Measurements from ENCODE around the gene ZIC5.

The ZIC5 gene

DNA sequence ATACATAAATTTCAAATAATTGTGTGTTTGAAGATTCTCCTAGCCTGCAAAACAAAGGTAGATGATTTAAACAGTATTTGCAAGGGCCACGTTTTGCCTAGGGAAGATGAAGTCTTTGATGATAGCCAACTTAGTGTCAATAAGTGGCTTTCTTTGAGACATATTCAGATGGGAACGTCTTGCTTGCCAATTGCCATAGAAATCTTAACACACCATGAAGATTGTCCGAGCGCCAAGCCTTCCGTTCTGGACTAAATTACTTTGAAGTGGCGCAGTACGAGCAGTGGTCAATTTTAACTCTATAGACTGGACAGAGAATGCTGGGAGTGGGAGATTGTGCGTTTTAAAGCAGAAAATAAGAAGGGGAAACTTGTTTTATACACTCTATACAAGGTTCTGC lies 9.9 kb downstream of the ZIC5 start:
- Histone ChIP-seq H3K4me3 (no peak overlapping the region), H3K36me3 (ENCODE audit: insufficient read depth, low read length) (peaks cover 25% of the 10 kb centered on the region), H3K9me3 (ENCODE audit: low read depth, low read length) (no peaks in the 10 kb centered on the region), H3K27ac (peak overlapping the region; percentile 46; the same call in 1 of the 2 replicates), H3K9ac (ENCODE audit: insufficient read length) (no peak overlapping the region)
- DNase-seq (ENCODE audit: low read depth, low spot score), result no peak
- TF ChIP-seq POLR2AphosphoS5 (IDR thresholded peaks at IDR 0.05; ENCODE audit: borderline replicate concordance, low read depth, low read length), result 0 out of 2 replicates have a peak, but pooled peaks have one; percentile 18
- TF ChIP-seq EZH2 (IDR thresholded peaks at IDR 0.05), result no peak

DNA sequence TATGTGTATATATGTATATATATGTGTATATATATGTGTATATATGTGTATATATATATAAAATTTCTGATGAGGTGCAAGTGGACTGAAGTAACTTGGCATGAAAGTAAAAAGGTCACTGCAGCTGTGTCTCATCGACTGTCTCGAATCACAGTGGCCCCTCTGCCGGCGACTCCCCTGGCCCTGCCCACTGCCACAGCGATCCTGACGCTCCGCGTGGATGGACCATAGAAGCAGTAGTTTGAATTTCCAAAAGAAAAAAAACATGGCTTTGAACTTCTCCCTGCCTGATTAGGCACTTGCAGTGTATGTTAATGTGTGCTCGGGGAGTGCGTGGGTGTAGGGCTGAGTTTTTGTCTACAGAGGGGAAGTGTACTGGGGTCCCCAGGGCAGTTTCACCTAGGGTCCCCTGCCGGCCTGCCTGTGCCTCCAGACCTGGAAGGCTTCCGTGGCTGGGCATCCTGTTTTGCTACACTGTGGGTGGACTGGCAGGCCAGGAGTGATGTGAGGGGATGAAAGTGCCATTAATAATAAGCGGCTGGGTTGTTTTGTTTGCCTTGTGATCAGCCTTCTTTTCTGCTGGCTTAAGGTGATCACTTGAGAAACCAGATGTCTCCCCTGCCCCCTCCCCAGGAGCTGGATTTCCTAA lies 10.8 kb downstream of the ZIC5 start:
- DNase-seq (ENCODE audit: low read depth, low spot score), result no peak
- no peak overlapping the region for H3K27ac ChIP-seq
- H3K9me3 ChIP-seq (ENCODE audit: low read depth, low read length), result no peaks in the 10 kb centered on the region
- H3K36me3 ChIP-seq (ENCODE audit: insufficient read depth, low read length), result peaks cover 17% of the 10 kb centered on the region
- no peak overlapping the region for H3K4me3 ChIP-seq
- TF ChIP-seq EZH2 (IDR thresholded peaks at IDR 0.05) (no peak), POLR2AphosphoS5 (IDR thresholded peaks at IDR 0.05; ENCODE audit: borderline replicate concordance, low read depth, low read length) (no peak), FOXP2 (optimal IDR thresholded peaks at IDR 0.05; ENCODE audit: control extremely low read depth, extremely low read length, insufficient read depth) (no peak)
- no peak overlapping the region for H3K9ac ChIP-seq (ENCODE audit: insufficient read length)

DNA sequence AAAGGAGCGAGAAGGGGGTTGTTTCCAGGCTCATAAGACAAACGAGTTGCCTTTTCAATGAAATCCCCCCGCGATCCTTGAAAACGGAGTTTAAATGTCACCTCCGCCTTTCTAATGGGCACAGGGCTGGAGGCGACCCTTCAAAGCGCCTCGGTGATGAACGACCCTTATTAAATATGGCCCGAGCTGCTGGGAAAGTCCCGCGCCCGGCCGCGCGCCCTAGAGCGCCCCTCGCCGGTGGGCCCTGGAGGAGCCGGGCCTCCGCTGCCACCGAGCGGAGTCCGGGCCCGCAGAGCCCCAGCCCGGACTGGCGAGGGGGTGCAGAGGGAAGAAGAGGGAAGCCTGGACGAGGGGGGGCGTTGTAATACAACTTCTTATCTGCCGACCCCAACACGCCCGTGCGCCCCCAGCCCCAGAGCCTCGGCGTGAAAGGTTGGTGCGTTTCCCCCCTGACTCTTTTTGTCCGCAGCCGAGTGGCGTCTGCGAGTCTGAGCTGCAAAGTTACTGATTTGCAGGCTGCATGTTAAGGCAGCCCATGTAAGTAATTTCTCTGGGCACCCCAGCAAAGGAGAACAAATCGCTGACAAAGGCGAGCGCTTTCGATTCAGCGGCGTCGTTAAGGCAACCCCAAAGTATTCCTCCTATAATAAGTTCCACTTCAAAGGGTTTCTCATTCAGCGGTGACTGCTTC lies 11.9 kb downstream of the ZIC5 start:
- Histone ChIP-seq H3K9me3 (ENCODE audit: low read depth, low read length) (no peaks in the 10 kb centered on the region), H3K9ac (ENCODE audit: insufficient read length) (no peak overlapping the region), H3K36me3 (ENCODE audit: insufficient read depth, low read length) (peaks cover 11% of the 10 kb centered on the region), H3K27ac (no peak overlapping the region), H3K4me3 (no peak overlapping the region)
- TF ChIP-seq FOXP2 (optimal IDR thresholded peaks at IDR 0.05; ENCODE audit: control extremely low read depth, extremely low read length, insufficient read depth) (no peak), POLR2AphosphoS5 (IDR thresholded peaks at IDR 0.05; ENCODE audit: borderline replicate concordance, low read depth, low read length) (no peak), EZH2 (IDR thresholded peaks at IDR 0.05) (no peak)
- no peak for DNase-seq (ENCODE audit: low read depth, low spot score)

DNA sequence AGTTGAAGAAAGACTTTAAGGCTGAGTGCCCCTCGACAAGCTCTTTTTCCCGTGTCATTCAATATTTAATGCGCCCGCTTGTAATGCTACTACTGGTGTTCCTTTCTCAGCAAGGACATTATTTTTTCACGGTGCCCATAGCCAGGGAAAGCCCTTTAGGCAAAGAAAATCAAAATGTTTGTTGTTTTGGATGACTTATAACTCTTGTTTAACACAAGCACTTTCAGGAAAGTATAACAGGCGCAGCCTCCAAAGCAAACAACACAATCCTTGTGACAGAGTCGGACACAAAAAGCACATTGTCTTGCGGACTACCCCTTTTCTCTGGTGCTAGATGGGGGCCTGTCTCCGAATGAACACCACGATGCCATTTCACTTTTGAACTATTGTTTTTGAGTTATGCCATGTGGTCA lies 12.4 kb downstream of the ZIC5 start:
- Histone ChIP-seq H3K36me3 (ENCODE audit: insufficient read depth, low read length) (peaks cover 6% of the 10 kb centered on the region), H3K27ac (no peak overlapping the region), H3K4me3 (no peak overlapping the region), H3K9ac (ENCODE audit: insufficient read length) (no peak overlapping the region), H3K9me3 (ENCODE audit: low read depth, low read length) (no peaks in the 10 kb centered on the region)
- TF ChIP-seq POLR2AphosphoS5 (IDR thresholded peaks at IDR 0.05; ENCODE audit: borderline replicate concordance, low read depth, low read length) (no peak), EZH2 (IDR thresholded peaks at IDR 0.05) (no peak), FOXP2 (optimal IDR thresholded peaks at IDR 0.05; ENCODE audit: control extremely low read depth, extremely low read length, insufficient read depth) (no peak)
- no peak for DNase-seq (ENCODE audit: low read depth, low spot score)

DNA sequence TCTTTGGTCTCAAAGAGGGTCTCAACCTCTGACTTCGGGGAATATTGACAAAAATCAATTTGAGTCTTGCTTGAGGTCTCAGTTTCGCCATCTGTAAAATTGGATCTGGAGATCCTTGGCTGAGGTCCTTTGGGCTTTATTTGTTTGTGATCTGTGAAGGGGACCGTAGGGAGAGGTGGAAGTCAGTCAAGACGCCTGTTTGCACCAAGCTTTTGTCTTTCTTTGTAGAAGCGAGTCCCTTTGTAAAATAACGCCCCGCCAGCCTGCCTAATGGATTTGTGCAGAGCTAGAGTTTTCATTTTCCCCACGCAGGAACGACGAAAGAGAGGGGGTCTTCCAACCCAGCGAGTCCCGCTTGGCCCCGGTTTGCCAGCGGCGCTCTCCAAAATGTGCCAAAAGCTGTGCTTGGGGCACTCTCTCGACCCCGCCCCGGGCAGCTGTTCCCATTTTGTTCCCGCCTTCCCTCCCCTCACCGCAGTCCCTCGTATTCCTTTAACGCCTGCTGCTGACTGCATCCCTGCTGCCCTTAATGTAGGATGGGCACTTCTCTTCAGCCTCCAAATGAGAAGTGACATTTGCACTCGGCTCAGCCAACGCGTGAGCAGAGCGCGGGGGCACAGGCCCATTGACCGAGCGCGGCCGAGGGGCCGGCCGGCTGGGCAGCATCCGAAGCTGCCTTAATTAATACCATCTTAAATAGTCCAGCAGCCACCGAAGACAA lies 13.0 kb downstream of the ZIC5 start:
- Histone ChIP-seq H3K9ac (ENCODE audit: insufficient read length) (no peak overlapping the region), H3K27ac (no peak overlapping the region), H3K9me3 (ENCODE audit: low read depth, low read length) (no peaks in the 10 kb centered on the region), H3K4me3 (no peak overlapping the region), H3K36me3 (ENCODE audit: insufficient read depth, low read length) (peaks cover under 1% of the 10 kb centered on the region; the same call in 1 of the 2 replicates)
- TF ChIP-seq POLR2AphosphoS5 (IDR thresholded peaks at IDR 0.05; ENCODE audit: borderline replicate concordance, low read depth, low read length) (no peak), FOXP2 (optimal IDR thresholded peaks at IDR 0.05; ENCODE audit: control extremely low read depth, extremely low read length, insufficient read depth) (no peak), EZH2 (IDR thresholded peaks at IDR 0.05) (no peak)
- DNase-seq (ENCODE audit: low read depth, low spot score), result no peak

DNA sequence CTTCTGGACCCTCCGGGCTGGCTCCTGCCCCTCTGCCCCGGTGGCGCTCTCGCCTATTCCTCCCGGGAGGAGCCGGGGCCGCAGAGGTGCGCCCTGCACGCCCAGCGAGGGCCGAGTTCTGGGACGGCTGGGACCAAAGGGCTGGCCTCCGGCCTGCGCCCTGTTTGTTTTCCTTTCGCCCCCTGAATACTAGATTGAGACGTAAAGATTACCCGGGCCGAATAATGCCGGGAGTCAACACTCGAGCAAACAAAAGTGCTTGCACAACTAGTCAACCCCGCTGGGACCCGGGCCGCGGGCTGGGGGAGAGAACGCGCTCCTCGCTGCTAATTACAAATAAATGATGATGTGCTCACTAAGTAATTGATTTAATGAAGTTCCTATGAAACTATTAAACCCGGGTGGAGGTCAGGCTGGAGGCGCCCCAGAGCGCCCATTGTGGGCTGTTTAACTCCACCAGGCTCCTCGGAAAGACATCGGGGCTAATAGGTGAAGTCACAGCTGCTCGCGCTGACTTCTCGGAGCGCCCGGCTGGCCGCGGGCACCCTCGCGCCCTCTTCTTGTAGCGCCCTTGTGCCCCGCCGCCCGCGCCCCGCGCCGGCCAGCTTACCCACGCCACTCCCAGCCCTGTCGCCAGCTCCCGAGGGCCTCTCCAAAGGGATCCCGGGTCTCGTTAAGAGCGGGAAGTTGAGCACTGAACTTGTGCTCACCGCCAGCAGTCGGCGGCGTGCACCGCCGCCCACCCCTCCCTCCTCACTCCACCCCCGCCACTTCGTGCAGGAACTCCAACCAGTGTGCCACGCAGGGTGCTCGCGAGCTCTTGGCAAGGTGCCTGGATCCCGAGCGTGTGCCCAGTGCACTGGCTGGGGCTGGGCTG lies 14.9 kb downstream of the ZIC5 start:
- Histone ChIP-seq H3K27ac (peak overlapping the region; percentile 30; the same call in 1 of the 2 replicates), H3K4me3 (peak overlapping the region; percentile 82), H3K9me3 (ENCODE audit: low read depth, low read length) (no peaks in the 10 kb centered on the region), H3K9ac (ENCODE audit: insufficient read length) (peak overlapping the region; percentile 84), H3K36me3 (ENCODE audit: insufficient read depth, low read length) (no peaks in the 10 kb centered on the region)
- no peak; the same call in 1 of the 2 replicates for TF ChIP-seq POLR2AphosphoS5 (IDR thresholded peaks at IDR 0.05; ENCODE audit: borderline replicate concordance, low read depth, low read length)
- TF ChIP-seq FOXP2 (optimal IDR thresholded peaks at IDR 0.05; ENCODE audit: control extremely low read depth, extremely low read length, insufficient read depth), result peak; percentile 31
- no peak for DNase-seq (ENCODE audit: low read depth, low spot score)

DNA sequence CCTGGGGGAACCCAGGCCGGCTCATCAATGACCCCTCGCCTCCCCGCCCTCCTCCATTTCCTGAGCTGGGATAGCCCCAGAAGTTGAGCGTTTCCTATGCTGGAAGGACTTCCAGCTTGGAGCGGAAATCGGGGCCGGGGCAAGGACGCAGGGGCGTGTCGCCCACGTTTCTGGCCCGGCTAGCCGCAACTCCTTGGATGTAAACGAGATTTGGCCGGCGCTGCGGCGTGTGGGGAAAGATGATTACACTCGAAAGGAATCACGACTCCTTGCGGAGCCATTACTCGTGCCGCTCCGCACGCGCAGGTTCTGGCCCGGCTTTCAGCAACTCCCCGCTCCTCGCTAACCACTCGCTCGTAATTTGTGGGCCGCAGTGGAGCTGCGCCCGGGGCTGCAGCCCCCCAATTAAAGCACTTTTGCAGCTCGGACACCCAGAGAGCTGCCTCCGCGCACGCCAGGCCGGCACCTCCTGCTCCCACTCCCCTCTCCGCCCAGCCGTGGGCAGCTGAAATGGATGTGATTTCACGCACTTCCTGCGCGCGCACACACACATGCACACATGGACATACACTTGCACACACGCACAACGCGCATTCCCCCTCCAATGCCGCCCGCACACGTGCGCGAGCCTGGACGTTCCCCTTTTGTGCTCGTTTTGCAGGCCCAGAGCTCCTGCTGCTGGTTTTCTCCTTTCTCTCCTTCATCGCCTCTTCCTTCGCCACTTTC lies 15.7 kb downstream of the ZIC5 start:
- no peak for DNase-seq (ENCODE audit: low read depth, low spot score)
- peak overlapping the region; percentile 84 for H3K9ac ChIP-seq (ENCODE audit: insufficient read length)
- peak overlapping the region; percentile 82 for H3K4me3 ChIP-seq

More for the DNA sequence above, 15.7 kb downstream of the ZIC5 start:
- H3K27ac ChIP-seq, result no peak overlapping the region
- H3K9me3 ChIP-seq (ENCODE audit: low read depth, low read length), result no peaks in the 10 kb centered on the region
- TF ChIP-seq EZH2 (IDR thresholded peaks at IDR 0.05) (no peak), FOXP2 (optimal IDR thresholded peaks at IDR 0.05; ENCODE audit: control extremely low read depth, extremely low read length, insufficient read depth) (no peak), POLR2AphosphoS5 (IDR thresholded peaks at IDR 0.05; ENCODE audit: borderline replicate concordance, low read depth, low read length) (no peak)
- no peaks in the 10 kb centered on the region for H3K36me3 ChIP-seq (ENCODE audit: insufficient read depth, low read length)

Data from SK-N-MC (cell line).